ENCODE results near the gene CHD1L. TPM values are rescaled to one million over a fixed set of nuclear protein-coding genes. Genes with fewer than 3 reads are reported as not detected.

Gene CHD1L
- polyA plus RNA-seq, 1 donor (not counting 4 experiments of a cell fraction or from before 2014, with no cell fraction given) = 49.2 TPM

DNA sequence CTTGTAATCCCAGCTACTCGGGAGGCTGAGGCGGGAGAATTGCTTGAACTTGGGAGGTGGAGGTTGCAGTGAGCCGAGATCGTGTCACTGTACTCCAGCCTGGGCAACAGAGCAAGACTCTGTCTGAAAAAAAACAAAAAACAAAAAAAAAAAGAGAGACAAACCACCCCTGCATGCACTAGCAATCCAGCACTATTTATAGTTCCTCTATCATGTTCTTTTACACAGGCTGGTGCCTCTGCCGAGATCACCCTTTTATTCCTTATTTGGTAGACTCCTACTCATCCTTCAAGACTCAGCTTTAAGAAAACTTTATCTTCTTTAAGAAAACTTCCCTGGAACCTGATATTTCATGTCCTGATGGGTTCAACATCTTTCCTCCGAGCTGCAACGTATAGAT is 28.2 kb upstream of the CHD1L start:
- TF ChIP-seq, protein P1, sequence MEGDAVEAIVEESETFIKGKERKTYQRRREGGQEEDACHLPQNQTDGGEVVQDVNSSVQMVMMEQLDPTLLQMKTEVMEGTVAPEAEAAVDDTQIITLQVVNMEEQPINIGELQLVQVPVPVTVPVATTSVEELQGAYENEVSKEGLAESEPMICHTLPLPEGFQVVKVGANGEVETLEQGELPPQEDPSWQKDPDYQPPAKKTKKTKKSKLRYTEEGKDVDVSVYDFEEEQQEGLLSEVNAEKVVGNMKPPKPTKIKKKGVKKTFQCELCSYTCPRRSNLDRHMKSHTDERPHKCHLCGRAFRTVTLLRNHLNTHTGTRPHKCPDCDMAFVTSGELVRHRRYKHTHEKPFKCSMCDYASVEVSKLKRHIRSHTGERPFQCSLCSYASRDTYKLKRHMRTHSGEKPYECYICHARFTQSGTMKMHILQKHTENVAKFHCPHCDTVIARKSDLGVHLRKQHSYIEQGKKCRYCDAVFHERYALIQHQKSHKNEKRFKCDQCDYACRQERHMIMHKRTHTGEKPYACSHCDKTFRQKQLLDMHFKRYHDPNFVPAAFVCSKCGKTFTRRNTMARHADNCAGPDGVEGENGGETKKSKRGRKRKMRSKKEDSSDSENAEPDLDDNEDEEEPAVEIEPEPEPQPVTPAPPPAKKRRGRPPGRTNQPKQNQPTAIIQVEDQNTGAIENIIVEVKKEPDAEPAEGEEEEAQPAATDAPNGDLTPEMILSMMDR (optimal IDR thresholded peaks at IDR 0.05 in 1 of 3, IDR thresholded peaks at IDR 0.05 in 1 of 3, conservative IDR thresholded peaks at IDR 0.05 in 1 of 3; ENCODE audit: extremely low read depth in 1 of 3, insufficient read depth in 2 of 3, low read length in 3 of 3) = no peak
- no peak for TF ChIP-seq EZH2 (IDR thresholded peaks at IDR 0.05; ENCODE audit: low read length)
- H3K9me1 ChIP-seq (ENCODE audit: control insufficient read depth, extremely low read depth, insufficient read depth, low read length) = no peaks in the 10 kb centered on the region
- no peaks in the 10 kb centered on the region for H4K20me1 ChIP-seq (ENCODE audit: control insufficient read depth, extremely low read depth, insufficient read depth, low read length)
- DNase-seq (ENCODE audit: low read depth, low spot score) (no peak), FAIRE-seq (no peak)
- H3K27ac ChIP-seq (ENCODE audit: control insufficient read depth, insufficient read depth, low read length) = no peak overlapping the region
- dilution Hi-C loops (cut with MboI; ENCODE audit: extremely low pct_ligation_motif_present, low sequenced_read_pairs) = no loop called here
- no peak overlapping the region for H3K9ac ChIP-seq (ENCODE audit: control insufficient read depth, extremely low read depth, insufficient read depth, low read length)
- H3K27me3 ChIP-seq (ENCODE audit: control insufficient read depth, extremely low read depth, insufficient read depth, low read length) = no peaks in the 10 kb centered on the region
- H3K4me2 ChIP-seq (ENCODE audit: control insufficient read depth, extremely low read depth, insufficient read depth, low read depth, low read length) = no peak overlapping the region
- no peaks in the 10 kb centered on the region for H3K4me1 ChIP-seq (ENCODE audit: control insufficient read depth, extremely low read depth, insufficient read depth, low read length)
- no peaks in the 10 kb centered on the region for H3K79me2 ChIP-seq (ENCODE audit: control insufficient read depth, insufficient read depth, low read length)
- no peaks in the 10 kb centered on the region for H3K9me3 ChIP-seq (ENCODE audit: control insufficient read depth, low read depth, low read length)
- H2AFZ ChIP-seq (ENCODE audit: control insufficient read depth, low read length) = no peak overlapping the region
- no peak overlapping the region for H3K4me3 ChIP-seq (ENCODE audit: control insufficient read depth in 2 of 3, extremely low read depth in 1 of 3, insufficient read depth in 2 of 3, low read depth in 1 of 3, low read length in 3 of 3)
- no peaks in the 10 kb centered on the region for H3K36me3 ChIP-seq (ENCODE audit: control insufficient read depth in 2 of 2, extremely low read depth in 1 of 2, insufficient read depth in 2 of 2, low read length in 2 of 2)

DNA sequence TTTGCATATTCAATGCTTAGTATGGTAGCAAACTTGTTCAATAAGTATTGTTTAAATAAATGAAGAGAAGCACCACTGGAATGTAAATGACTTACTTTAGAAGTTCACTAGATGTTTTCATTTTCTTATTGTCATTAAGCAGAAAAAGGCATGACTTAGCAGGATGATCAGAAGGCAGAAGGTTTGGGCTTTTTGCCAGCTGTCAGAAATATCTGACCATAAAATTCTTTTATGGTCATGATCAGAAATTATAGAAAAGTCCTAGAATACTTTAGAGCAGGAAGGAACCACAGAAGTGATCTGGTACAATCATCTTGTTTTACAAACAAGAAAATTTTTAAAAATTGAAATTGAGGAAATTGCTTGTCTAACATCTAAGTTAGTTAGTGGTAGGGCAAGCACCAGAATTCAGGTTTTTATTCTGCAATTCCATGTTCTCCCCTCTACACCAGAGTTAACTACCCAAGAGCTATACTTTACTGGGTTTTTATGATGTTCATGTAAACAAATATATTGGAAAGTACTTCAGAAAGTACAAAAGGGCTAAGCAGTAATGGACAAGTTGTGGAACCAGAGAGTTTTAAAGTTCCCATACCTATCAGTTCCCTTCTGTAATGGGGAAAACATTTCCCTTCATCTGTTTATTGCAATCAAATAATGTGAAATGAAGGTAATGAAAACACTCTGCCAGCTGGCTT is 27.5 kb upstream of the CHD1L start:
- no peak for FAIRE-seq
- Histone ChIP-seq H3K4me2 (ENCODE audit: control insufficient read depth, extremely low read depth, insufficient read depth, low read depth, low read length) (no peak overlapping the region), H3K4me1 (ENCODE audit: control insufficient read depth, extremely low read depth, insufficient read depth, low read length) (no peaks in the 10 kb centered on the region), H3K27me3 (ENCODE audit: control insufficient read depth, extremely low read depth, insufficient read depth, low read length) (no peaks in the 10 kb centered on the region), H3K9me3 (ENCODE audit: control insufficient read depth, low read depth, low read length) (no peaks in the 10 kb centered on the region), H2AFZ (ENCODE audit: control insufficient read depth, low read length) (no peak overlapping the region), H3K79me2 (ENCODE audit: control insufficient read depth, insufficient read depth, low read length) (no peaks in the 10 kb centered on the region), H4K20me1 (ENCODE audit: control insufficient read depth, extremely low read depth, insufficient read depth, low read length) (no peaks in the 10 kb centered on the region), H3K9ac (ENCODE audit: control insufficient read depth, extremely low read depth, insufficient read depth, low read length) (no peak overlapping the region), H3K4me3 (ENCODE audit: control insufficient read depth in 2 of 3, extremely low read depth in 1 of 3, insufficient read depth in 2 of 3, low read depth in 1 of 3, low read length in 3 of 3) (no peak overlapping the region), H3K9me1 (ENCODE audit: control insufficient read depth, extremely low read depth, insufficient read depth, low read length) (no peaks in the 10 kb centered on the region), H3K36me3 (ENCODE audit: control insufficient read depth in 2 of 2, extremely low read depth in 1 of 2, insufficient read depth in 2 of 2, low read length in 2 of 2) (no peaks in the 10 kb centered on the region), H3K27ac (ENCODE audit: control insufficient read depth, insufficient read depth, low read length) (no peak overlapping the region)
- no peak for DNase-seq (ENCODE audit: low read depth, low spot score)
- dilution Hi-C loops (cut with MboI; ENCODE audit: extremely low pct_ligation_motif_present, low sequenced_read_pairs) = no loop called here
- no peak for TF ChIP-seq EZH2 (IDR thresholded peaks at IDR 0.05; ENCODE audit: low read length)
- TF ChIP-seq, protein P1 (optimal IDR thresholded peaks at IDR 0.05 in 1 of 3, IDR thresholded peaks at IDR 0.05 in 1 of 3, conservative IDR thresholded peaks at IDR 0.05 in 1 of 3; ENCODE audit: extremely low read depth in 1 of 3, insufficient read depth in 2 of 3, low read length in 3 of 3) = no peak
